Measurements from ENCODE around the gene CCDC57.

CCDC57 gene

DNA sequence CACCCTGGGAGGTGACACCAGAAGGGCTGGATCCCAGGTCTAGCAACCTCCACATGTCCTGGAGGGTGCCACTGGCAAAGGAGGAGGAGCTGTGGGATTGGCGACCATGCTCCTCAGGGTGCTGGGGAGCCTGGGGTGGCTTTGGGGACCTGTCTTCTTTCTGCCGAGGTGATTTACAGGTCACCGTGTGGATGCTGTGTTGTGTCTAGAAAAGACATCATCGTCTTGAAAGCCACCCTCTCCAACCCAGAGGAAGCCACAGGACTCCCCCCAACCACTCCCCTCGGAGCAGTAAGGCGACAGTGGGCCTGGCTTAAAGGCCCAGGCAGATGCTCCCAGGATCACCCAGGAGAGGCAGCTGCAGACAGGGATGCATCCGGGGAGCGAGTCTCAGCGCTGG is 84.9 kb downstream of the CCDC57 start:
- no peaks in the 10 kb centered on the region for H3K27me3 ChIP-seq (ENCODE audit: insufficient read depth, low read length, poor library complexity)
- H3K9me3 ChIP-seq (ENCODE audit: insufficient read depth, low read length, severe bottlenecking) = no peaks in the 10 kb centered on the region
- H3K9ac ChIP-seq (ENCODE audit: low read depth, low read length) = peak overlapping the region; percentile 6; the same call in 1 of the 2 replicates
- peaks cover 11% of the 10 kb centered on the region; the same call in 1 of the 2 replicates for H3K36me3 ChIP-seq (ENCODE audit: insufficient read depth, low read length)
- ATAC-seq (ENCODE audit: insufficient read depth, low read depth) (no peak), DNase-seq (no peak)
- TF ChIP-seq, protein P1, sequence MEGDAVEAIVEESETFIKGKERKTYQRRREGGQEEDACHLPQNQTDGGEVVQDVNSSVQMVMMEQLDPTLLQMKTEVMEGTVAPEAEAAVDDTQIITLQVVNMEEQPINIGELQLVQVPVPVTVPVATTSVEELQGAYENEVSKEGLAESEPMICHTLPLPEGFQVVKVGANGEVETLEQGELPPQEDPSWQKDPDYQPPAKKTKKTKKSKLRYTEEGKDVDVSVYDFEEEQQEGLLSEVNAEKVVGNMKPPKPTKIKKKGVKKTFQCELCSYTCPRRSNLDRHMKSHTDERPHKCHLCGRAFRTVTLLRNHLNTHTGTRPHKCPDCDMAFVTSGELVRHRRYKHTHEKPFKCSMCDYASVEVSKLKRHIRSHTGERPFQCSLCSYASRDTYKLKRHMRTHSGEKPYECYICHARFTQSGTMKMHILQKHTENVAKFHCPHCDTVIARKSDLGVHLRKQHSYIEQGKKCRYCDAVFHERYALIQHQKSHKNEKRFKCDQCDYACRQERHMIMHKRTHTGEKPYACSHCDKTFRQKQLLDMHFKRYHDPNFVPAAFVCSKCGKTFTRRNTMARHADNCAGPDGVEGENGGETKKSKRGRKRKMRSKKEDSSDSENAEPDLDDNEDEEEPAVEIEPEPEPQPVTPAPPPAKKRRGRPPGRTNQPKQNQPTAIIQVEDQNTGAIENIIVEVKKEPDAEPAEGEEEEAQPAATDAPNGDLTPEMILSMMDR (IDR thresholded peaks at IDR 0.05; ENCODE audit: borderline replicate concordance, extremely low read depth, low read length, poor library complexity, severe bottlenecking) = no peak
- TF ChIP-seq EZH2 (IDR thresholded peaks at IDR 0.05; ENCODE audit: borderline replicate concordance, low read depth, low read length, severe bottlenecking) = no peak
- peak overlapping the region; percentile 61; the same call in 1 of the 2 replicates for H3K4me2 ChIP-seq (ENCODE audit: insufficient read depth, low read length)
- peaks cover 6% of the 10 kb centered on the region for H4K20me1 ChIP-seq (ENCODE audit: insufficient read depth, low read length)
- peak overlapping the region; percentile 67 for H3K27ac ChIP-seq (ENCODE audit: low read length)
- no peak overlapping the region for H2AFZ ChIP-seq (ENCODE audit: low read depth, low read length)
- no peak overlapping the region for H3K4me3 ChIP-seq (ENCODE audit: low read depth in 1 of 2, low read length in 2 of 2)
- no peaks in the 10 kb centered on the region for H3K79me2 ChIP-seq (ENCODE audit: insufficient read depth, low read length)
- peaks cover 24% of the 10 kb centered on the region for H3K4me1 ChIP-seq (ENCODE audit: insufficient read depth, low read length)

- H3K27ac ChIP-seq (ENCODE audit: low read length) = peak overlapping the region; percentile 67
- TF ChIP-seq, protein P1 (IDR thresholded peaks at IDR 0.05; ENCODE audit: borderline replicate concordance, extremely low read depth, low read length, poor library complexity, severe bottlenecking) = no peak
- no peak for TF ChIP-seq EZH2 (IDR thresholded peaks at IDR 0.05; ENCODE audit: borderline replicate concordance, low read depth, low read length, severe bottlenecking)
- H2AFZ ChIP-seq (ENCODE audit: low read depth, low read length) = no peak overlapping the region
- peaks cover 16% of the 10 kb centered on the region; the same call in 1 of the 2 replicates for H3K36me3 ChIP-seq (ENCODE audit: insufficient read depth, low read length)
- peaks cover 6% of the 10 kb centered on the region for H4K20me1 ChIP-seq (ENCODE audit: insufficient read depth, low read length)
- no peak for DNase-seq
- no peaks in the 10 kb centered on the region for H3K27me3 ChIP-seq (ENCODE audit: insufficient read depth, low read length, poor library complexity)
- H3K9me3 ChIP-seq (ENCODE audit: insufficient read depth, low read length, severe bottlenecking) = no peaks in the 10 kb centered on the region
- H3K4me2 ChIP-seq (ENCODE audit: insufficient read depth, low read length) = peak overlapping the region; percentile 61
- ATAC-seq (ENCODE audit: insufficient read depth, low read depth) = no peak
- peaks cover 24% of the 10 kb centered on the region for H3K4me1 ChIP-seq (ENCODE audit: insufficient read depth, low read length)
- no peaks in the 10 kb centered on the region for H3K79me2 ChIP-seq (ENCODE audit: insufficient read depth, low read length)
- H3K9ac ChIP-seq (ENCODE audit: low read depth, low read length) = peak overlapping the region; percentile 8; the same call in 1 of the 2 replicates
- H3K4me3 ChIP-seq (ENCODE audit: low read depth in 1 of 2, low read length in 2 of 2) = no peak overlapping the region
Measured at GRCh38 chr17:82127315-82127595, 85.4 kb downstream of the CCDC57 start.

- ATAC-seq (ENCODE audit: insufficient read depth, low read depth) (peak; percentile 99), DNase-seq (peak; percentile 90)
- Histone ChIP-seq H3K4me1 (ENCODE audit: insufficient read depth, low read length) (peaks cover 24% of the 10 kb centered on the region), H3K27me3 (ENCODE audit: insufficient read depth, low read length, poor library complexity) (no peaks in the 10 kb centered on the region), H4K20me1 (ENCODE audit: insufficient read depth, low read length) (peaks cover 6% of the 10 kb centered on the region), H3K4me2 (ENCODE audit: insufficient read depth, low read length) (peak overlapping the region; percentile 61), H2AFZ (ENCODE audit: low read depth, low read length) (peak overlapping the region; percentile 17; the same call in 1 of the 2 replicates), H3K27ac (ENCODE audit: low read length) (peak overlapping the region; percentile 67), H3K4me3 (ENCODE audit: low read depth in 1 of 2, low read length in 2 of 2) (peak overlapping the region in 1 of 2 experiments; percentile 17; a peak in 1 of 4 replicates), H3K79me2 (ENCODE audit: insufficient read depth, low read length) (no peaks in the 10 kb centered on the region), H3K9ac (ENCODE audit: low read depth, low read length) (peak overlapping the region; percentile 19), H3K36me3 (ENCODE audit: insufficient read depth, low read length) (peaks cover 20% of the 10 kb centered on the region), H3K9me3 (ENCODE audit: insufficient read depth, low read length, severe bottlenecking) (no peaks in the 10 kb centered on the region)
- no peak for TF ChIP-seq EZH2 (IDR thresholded peaks at IDR 0.05; ENCODE audit: borderline replicate concordance, low read depth, low read length, severe bottlenecking)
- TF ChIP-seq, protein P1 (IDR thresholded peaks at IDR 0.05; ENCODE audit: borderline replicate concordance, extremely low read depth, low read length, poor library complexity, severe bottlenecking) = no peak
Measured at GRCh38 chr17:82126556-82127314, 85.9 kb downstream of the CCDC57 start.
